Stromal cell of bone marrow (primary cell): Measurements from ENCODE around the gene TMEM221.

Experiments used
- DNase-seq: peaks from one replicate; pipeline ENCODE4 v3.0.0-alpha.2; 2012; ENCODE audit warnings: low read depth

Gene TMEM221

DNA sequence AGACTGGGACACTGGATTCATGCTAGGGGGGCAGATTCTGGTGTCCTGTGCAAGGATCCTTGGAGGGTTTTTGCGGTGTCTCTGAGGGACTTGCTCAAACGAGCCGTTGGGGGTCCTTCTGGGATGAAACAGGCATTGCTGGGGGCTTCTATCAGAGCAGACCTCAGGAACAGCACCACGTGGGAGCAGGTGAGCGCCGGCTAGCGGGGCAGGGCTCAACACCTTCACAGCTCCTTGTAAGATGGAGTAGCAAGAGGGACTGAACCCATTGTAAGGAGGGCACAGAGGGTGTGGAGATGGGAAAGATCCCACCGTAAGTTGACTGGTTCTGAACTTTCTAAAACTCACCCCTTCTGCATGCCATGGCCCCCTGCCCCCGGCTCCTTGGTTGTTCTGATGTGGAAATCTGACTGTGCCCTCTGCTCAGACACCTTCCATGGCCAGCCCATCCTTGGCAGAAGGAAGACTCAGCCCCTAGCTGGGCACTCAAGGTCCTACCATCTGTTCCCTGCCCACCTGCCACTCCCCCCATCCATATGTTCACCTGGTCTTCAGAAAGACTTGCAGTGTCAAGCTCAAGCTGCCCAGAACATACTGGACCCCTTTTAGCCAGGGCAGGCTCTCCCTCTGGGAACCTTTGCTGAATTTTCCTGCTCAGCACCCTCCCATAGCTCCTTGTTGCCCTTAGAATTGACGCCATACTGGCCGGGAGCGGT is 23.1 kb upstream of the TMEM221 start:
- DNase-seq = no peak

DNA sequence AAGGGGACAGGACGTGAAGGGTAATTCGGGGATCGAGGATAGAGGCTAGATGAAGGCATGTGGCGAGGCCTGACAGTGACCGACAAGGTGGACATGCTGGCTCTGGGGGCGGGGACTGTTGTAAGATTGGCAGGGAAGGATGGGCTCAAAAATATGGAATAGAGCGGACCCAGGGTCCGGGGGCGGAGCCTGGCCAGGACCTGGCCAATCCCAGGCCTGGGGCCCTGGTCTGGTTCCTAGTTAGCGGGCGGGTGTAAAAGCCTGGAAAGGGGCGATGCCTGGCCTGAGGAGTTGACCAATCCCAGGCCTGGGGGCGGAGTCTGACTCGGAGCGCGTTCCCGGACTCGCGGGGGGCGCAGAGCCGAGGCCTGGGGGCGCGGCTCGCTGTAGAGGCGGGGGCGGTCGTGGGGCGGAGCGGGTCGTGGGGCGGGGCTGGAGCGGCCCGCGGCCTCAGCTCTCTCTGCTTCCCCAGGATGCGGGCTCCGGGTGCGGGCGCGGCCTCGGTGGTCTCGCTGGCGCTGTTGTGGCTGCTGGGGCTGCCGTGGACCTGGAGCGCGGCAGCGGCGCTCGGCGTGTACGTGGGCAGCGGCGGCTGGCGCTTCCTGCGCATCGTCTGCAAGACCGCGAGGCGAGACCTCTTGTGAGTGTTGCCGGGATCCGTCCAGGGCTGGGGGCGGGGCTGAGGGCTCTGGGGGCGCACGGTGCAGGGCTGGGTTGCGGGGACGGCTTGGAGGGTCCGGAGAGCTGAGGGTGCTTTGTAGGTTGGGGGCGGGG is 21.8 kb upstream of the TMEM221 start, which contains the start of gene SLC27A1:
SLC27A1 (plus strand) TSS at position 457 of the 774 bp plus-strand sequence; CDS start at position 474, 17 bp downstream.
- peak; percentile 99 for DNase-seq

DNA sequence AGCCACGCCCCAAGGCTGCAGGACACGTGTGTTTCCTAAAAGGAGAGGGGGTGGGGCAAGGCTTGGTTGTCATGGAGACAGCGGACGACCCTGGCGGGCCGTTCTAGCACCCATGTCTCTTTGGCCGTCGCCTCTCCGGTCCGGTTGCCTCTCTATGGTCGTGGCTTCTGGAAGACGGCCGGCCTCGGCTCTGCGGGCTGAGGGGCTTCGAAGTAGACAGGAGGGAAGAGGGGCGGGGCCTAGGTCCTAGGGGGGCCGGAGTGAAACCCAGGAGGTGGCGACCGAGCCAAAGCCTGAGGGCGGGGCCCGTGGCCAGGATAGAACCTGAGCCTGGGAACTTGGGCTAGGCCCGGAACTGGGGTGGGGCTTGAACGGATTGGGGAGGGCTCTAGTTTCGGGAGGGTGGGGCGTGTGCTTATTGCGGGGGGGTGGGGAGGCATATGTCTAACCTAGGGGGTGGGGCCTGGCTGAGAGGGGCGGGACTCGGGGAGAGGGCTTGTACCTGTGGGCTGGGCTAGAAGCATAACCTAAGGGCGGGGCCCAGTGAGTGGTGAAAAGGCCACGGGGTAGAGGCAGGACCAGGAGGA is 21.1 kb upstream of the TMEM221 start:
- DNase-seq = peak; percentile 91

DNA sequence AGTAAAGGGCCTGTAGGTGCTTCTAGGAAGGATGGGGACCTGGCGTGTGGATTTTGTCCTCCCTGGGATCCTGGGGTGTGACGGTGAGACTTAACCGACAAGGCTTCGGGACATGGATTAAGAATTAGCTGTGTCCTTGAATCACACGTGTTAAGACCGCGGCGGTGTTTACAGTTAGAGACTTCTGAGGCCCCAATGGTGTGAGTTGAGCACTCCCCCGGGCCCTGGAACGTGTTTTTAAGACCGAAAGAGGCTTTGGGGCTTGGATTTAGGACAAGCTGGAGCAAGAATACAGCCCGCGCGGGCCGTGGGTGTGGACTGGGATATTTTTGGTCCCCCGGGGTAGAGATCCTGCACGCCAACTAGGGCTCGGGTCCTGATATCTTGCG is 20.6 kb upstream of the TMEM221 start:
- DNase-seq = no peak

DNA sequence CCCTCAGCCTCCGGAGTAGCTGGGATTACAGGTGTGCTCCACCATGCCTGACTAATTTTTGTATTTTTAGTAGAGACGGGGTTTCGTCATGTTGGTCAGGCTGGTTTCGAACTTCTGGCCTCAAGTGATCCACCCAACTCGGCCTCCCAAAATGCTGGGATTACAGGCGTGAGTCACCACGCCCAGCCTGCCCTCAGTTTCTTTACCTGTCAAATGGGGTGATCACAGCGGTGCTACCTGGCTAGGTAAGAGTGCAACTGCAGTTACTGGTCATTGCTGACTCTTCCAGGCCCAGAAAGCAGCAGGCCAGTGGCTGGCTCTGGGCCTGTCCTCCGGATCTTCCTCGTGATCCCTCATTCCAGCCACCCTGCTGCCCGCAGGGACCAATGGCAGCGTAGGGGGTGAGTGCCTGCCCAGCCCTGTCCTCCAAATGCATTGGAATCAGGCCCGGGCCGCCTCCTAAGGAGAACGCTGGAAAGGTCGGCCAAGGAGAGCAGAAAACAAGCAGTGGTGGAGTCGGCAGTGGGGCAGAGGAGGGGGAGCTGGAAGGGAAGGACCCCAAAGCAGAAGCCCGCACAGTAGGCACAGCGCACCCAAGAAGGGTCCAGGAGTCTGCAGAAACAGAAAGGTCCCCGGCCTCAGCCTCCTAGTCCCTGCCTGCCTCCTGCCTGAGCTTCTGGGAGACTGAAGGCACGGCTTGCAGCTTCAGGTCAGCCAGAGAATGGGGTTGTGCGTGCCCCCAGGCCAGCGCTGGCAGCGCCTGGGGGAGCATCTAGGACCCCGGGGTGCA is 20.0 kb upstream of the TMEM221 start:
- no peak for DNase-seq

DNA sequence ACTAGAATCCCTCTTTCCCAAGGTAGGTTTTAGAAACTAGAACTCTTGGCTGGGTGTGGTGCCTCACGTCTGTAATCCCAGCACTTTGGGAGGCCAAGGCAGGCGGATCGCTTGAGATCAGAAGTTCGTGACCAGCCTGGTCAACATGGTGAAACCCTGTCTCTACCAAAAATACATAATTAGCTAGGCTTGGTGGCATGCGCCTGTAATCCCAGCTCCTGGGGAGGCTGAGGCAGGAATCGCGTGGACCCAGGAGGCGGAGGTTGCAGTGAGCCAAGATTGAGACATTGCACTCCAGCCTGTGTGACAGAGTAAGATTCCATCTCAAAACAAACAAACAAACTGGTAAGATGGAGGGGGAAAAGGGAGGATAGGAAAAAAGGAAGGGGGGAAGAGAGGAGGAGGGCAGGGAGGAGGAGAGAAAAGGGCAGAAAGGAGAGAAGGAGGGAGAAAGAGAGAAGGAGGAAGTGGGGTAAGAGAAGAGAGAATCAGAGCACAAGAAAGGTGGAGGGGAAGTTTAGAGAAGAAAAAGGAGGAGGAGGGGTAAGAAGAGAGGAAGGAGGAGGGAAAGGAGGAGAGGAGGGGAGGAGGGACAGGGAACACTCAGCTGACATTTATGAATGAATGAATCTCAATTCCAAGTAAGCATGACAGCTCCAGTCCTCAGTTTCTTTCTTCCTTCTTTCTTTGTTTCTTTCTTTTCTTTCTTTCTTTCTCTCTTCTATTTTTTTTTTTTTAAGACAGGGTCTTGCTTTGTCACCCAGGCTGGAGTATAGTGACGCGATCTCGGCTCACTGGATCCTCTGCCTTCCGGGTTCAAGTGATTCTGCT is 19.2 kb upstream of the TMEM221 start:
- no peak for DNase-seq

DNA sequence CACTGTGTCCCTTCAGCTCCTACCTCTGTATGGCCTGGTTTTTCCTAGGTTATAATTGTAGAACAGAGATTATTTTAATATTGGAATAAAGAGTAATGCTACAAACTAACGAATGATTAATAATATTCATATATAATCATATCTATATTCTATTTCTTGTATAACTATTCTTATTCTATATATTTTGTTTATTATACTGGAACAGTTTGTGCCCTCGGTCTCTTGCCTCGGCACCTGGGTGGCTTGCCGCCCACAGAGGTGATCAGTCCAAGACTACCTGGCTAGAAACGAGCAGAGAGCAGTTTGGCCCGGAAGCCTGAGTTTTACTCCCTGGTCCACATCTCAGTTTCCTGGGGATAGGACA is 18.0 kb upstream of the TMEM221 start:
- DNase-seq = no peak

DNA sequence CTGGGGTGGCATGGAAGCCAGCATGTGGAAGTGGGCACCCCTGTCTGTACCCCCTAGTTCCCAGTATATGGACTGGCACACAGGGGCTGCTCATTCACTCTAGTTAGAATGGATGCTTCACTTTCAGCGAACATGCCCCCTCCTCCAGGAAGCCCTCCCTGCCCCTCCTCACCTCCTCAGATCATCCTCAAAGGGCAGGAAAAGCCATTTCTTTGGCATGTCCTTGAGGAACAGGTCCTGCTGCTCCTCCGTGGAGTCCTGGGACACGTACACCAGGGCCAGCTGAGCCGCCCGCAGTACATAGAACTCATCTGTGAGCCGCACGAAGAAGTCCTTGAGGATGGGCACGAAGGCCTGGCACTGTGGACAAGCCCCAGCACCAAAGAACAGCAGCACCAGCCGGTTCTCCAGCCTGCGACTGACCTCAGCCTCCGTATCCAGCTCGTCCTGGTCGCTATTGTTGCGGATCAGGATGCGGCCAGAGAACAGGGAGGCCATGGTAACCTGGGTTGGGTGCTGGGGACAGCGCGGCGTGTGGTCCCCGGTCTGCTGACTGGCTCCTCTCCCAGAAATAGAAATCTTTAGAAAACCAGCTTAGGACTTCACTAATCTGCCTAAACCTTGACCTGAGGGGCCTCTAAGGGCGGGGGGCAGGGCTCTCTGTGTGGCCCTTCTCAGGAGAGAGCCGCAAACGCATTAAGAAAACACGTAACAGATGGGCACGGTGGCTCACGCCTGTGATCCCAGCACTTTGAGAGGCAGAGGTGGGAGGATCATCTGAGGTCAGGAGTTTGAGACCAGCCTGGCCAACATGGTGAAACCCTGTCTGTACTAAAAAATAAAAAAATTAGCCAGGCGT is 12.1 kb upstream of the TMEM221 start, which contains the start of gene NXNL1:
NXNL1 (minus strand) TSS at position 555 of the 859 bp plus-strand sequence; CDS start at position 498, 57 bp downstream.
- DNase-seq = no peak

DNA sequence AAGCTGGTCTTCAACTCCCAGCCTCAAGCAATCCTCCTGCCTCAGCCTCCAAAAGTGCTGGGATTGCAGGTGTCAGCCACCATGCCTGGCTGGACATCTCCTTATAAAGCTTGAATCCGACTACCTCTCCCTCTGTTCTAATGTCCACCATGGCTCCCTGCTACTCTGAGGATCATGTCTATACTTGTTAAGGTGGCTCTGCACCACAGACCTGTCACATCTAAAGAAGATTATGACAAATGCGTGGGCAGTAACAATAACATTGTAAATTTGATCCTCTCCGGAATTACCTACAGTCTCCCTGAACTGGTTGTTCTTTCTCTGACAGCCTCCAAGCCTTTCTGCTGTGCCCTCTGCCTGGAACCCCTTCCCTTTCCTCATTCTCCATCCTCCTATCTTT is 10.5 kb upstream of the TMEM221 start:
- no peak for DNase-seq

DNA sequence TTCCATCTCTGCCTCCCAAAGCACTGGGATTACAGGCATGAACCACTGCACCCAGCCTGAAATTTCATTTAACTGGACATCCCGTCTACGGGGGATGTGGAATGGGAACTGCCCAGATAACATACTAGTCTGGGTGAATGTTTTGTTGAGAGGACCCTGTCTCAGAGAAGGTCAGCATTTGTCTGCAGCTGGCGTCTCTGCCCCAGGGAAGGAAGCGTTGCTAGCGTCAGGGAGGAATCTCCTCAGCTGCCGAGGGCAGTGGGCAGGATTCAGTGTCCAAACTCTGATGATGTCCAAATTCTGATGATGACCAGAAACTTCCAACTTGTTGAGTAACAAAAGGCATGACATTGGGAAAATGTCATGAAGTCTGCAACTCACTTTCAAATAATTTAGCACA is 9.1 kb upstream of the TMEM221 start:
- DNase-seq = no peak

DNA sequence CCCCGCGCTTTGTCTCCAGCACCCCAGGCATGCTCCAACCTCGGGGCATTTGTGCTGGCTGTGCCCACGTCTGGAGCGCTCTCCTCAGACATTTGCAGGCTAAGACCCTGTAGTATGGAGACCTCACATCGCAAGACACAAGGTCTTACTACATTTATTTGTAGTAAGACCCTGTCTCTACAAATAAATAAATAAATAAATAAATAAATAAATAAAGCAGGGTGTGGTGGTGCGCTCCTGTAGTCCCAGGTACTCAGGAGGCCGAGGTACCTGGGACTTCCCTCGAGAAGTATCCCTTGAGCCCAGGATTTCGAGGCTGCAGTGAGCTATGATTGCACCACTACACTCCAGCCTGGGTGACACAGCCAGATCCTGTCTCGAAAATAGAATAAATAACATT is 7.7 kb upstream of the TMEM221 start:
- DNase-seq = no peak

DNA sequence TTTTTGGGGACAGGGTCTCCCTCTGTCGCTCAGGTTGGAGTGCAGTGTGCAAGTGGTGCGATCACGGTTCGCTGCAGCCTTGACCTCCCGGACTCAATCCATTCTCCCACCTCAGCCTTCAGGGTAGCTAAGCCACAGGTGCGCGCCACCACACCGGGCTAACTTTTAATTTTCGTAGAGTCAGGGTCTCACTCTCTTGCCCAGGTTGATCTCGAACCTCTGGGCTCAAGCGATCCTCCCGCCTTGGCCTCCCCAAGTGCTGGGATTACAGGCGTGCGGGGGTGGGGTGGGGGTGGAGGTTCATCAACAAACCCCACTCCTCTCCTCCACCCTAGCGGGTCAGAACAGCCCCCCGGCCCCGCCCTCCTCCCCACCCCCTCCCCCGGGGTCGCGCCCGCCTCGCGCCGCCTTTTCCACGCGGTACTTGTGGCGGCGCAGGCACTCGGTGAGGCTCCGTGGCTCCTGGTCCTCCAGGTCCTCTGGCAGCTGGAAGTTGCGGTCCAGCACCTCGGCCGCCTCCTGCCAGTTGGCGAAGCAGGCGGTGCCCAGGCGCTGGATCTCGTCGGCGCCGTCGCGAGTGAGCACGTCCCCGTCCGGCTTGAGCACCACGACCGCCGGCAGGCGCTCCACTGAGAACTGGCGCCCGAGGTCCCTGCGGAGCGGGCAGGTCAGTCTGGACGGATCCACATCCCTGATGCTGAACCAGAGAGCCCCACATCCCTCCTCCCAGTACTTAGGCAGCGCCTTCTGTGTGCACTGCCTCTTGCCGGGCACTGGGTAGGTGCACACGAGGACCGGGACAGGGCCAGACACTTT is 7.0 kb upstream of the TMEM221 start:
- DNase-seq = no peak

DNA sequence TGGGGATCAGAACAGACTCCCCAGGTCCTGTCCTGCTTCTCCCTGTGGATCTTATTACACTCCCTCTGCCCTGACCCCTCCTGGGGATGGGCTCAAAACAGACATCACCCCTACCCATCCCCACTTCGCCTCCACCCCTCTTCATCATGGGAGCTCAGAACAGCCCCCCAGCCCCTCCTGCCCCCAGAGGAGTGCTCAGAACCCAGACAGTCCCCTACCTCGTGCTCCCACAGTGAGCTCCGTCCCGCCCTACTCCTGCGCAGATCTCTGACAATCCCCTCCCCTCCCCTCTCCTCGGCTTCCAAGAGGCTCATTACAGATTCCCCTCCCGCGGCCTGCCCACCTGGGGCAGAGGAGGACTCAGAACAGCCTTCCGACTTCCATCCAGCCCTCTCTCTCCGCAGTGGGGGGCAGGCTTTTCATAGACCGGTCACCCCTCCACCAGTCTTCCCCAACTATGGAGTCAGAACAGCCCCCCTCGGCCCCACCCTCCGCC is 6.2 kb upstream of the TMEM221 start:
- DNase-seq = no peak

DNA sequence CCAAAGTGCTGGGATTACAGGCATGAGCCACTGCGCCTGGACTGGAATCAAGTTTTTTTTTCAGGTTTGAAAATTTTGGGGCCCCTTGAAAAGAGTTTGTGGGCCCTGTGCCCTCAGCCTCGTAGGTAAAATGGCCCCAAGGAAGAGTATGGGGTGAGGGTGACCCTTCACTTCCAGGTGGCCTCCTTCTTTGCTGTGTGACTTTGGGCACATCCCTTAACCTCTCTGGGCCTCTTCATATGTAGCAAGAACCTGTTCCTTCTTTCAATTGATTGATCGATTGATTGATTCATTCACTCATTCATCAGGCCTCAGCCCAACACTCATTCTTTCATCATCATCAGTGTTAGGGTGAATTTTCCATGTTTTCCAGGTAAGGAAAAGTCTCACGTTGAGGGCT is 3.4 kb upstream of the TMEM221 start:
- no peak for DNase-seq

DNA sequence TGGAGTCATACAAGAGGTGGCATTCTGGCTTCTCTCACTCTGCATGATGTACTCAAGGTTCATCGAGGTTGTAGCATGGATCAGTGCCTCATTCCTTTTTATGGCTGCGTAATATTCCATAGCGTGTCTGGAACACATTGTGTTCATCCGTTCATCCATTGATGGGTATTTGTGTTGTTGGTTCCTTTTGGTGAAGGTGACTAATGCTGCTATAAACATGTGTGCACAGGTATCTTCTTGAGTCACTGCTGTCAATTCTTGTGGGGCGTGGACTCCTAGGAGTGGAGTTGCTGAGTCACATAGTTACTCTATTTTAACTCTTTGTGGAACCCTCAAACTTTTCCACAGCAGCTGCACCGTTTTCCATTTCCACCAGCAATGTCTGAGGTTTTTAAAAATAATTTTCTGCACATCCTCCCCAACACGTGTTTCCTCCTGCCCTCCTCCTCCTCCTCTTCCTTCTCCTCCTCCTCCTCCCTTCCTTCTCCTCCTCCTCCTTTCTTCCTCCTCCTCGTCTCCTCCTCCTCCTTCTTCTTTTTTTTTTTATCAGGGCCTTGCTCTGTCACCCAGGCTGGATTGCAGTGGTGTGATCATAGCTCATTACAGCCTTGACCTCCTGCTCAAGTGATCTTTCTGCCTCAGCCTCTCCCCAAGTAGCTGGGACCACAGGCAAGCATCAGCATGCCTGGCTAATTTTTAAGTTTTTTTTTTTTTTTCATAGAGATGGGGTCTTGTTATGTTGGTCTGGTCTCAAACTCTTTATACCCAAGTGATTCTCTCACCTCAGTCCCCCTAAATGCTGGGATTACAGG is 2.0 kb upstream of the TMEM221 start:
- DNase-seq = no peak

DNA sequence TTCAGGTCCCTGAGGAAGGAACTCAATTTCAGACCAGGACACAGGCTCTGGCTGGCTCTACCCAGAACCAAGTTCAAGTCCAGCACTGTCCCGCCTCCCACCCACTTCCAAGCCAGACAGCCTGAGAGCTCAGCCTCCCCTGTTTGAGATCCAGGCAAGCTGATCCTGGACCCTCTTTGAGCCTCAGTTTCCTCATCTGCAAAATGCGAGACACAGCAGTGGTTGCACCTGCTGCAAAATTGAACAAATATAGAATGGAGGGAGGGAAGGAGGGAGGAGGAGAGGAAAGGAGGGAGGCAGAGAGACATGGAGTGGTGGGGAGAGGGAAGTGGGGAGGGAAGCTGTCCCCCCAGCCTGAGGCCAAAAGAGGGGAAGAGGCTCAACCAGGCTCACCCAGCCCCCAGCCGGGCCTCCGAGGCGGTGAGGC is 751 bp downstream of the TMEM221 start:
- no peak for DNase-seq

DNA sequence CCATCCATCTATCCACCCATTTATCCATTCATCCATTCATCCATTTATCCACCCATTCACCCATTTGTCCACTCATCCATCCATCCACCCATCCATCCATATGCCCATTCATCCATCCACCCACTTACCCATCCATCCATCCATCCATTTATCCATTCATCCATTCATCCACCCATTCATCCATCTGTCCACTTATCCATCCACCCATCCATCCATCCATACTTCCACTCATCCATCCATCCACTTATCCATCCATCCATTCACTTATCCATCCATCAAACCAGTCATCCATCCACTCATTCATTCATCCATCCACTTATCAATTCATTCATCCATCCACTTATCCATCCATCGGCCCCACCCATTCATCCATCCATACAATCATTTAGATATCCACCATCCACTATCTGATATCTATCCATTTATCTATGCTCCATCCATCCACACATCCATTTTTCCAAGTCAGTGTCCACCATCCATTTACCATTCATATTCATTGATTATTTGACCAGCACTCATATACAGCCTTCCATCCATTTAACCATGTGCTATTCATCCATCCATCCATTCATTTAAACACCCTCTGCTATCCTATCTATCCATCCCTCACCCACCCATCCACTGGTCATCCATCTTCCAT is 2.8 kb downstream of the TMEM221 start:
- DNase-seq = no peak
